ENCODE measurements around the gene CA5B. TPM values are rescaled to one million over a fixed set of nuclear protein-coding genes. Genes with fewer than 3 reads are reported as not detected.
"Not testable (repeated sequence)": the region's sequence is repeated elsewhere in the genome, so short reads cannot be mapped to it uniquely, and the experiment has no call there.

CA5B gene
- total RNA-seq, 4 donors from 2014 or later = 1.1 to 69.3 (median 4.7) TPM

GRCh38 chrX:15719324-15719968 is 18.6 kb upstream of the CA5B start:
- H3K36me3 ChIP-seq = no peaks in the 10 kb centered on the region
- no peak for TF ChIP-seq POLR2A (IDR thresholded peaks at IDR 0.05)
- TF ChIP-seq EP300 (IDR thresholded peaks at IDR 0.05; ENCODE audit: low read depth) = no peak
- no peak for TF ChIP-seq CTCF (IDR thresholded peaks at IDR 0.05)
- TF ChIP-seq POLR2AphosphoS5 (IDR thresholded peaks at IDR 0.05) = no peak
- no peak overlapping the region for H3K4me3 ChIP-seq
- no peak overlapping the region for H3K27ac ChIP-seq
- no peaks in the 10 kb centered on the region for H3K27me3 ChIP-seq
- intact Hi-C loops (cut with DNase I; ENCODE audit: low total_unique reads) = no loop called here
- no peak for DNase-seq
- no peaks in the 10 kb centered on the region for H3K4me1 ChIP-seq
- H3K9me3 ChIP-seq = no peaks in the 10 kb centered on the region
- in situ Hi-C loops (cut with MboI; ENCODE audit: low pct_ligation_motif_present in 1 of 4, low pct_unique_long_range_greater_than_20kb in 1 of 4, low sequenced_read_pairs in 3 of 4) = no loop called here
- WGBS, 2 donors (ENCODE audit: low coverage in 1 of 2) = 80 to 86% methylated on average over 2 to 4 of the region's 4 CpGs

DNA sequence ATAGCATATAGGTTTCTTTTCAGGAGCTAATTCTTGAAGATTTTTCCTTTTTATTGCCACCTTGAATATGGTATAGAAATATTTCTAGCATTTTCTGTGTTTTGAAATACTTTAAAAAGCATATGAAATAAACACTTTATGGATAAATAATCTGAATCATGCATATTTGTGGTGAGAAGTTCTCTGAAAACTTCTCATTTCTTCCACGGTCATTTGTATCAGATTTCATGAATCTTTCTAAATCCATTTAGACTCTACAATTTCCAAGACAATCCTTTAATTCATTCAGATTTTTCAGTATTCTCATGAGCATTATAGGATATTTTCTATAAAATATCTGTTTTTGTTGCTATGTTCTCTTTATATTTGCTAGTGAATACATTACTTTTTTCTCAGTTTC is 16.2 kb upstream of the CA5B start:
- Histone ChIP-seq H3K27ac (no peak overlapping the region), H3K9me3 (no peaks in the 10 kb centered on the region), H3K27me3 (no peaks in the 10 kb centered on the region), H3K4me3 (no peak overlapping the region), H3K36me3 (no peaks in the 10 kb centered on the region), H3K4me1 (no peaks in the 10 kb centered on the region)
- intact Hi-C loops (cut with DNase I; ENCODE audit: low total_unique reads) (loop anchor here (5.0 kb wide), 1 partner anchor 1910 kb away; no protein-coding TSS in a partner anchor), in situ Hi-C loops (cut with MboI; ENCODE audit: low pct_ligation_motif_present in 1 of 4, low pct_unique_long_range_greater_than_20kb in 1 of 4, low sequenced_read_pairs in 3 of 4) (no loop called here)
- TF ChIP-seq EP300 (IDR thresholded peaks at IDR 0.05; ENCODE audit: low read depth) = no peak
- no peak for TF ChIP-seq CTCF (IDR thresholded peaks at IDR 0.05)
- TF ChIP-seq POLR2AphosphoS5 (IDR thresholded peaks at IDR 0.05) = no peak
- WGBS, 2 donors (ENCODE audit: low coverage in 1 of 2) = 32 to 83% methylated on average over 1 of the region's 1 CpG
- DNase-seq = no peak

DNA sequence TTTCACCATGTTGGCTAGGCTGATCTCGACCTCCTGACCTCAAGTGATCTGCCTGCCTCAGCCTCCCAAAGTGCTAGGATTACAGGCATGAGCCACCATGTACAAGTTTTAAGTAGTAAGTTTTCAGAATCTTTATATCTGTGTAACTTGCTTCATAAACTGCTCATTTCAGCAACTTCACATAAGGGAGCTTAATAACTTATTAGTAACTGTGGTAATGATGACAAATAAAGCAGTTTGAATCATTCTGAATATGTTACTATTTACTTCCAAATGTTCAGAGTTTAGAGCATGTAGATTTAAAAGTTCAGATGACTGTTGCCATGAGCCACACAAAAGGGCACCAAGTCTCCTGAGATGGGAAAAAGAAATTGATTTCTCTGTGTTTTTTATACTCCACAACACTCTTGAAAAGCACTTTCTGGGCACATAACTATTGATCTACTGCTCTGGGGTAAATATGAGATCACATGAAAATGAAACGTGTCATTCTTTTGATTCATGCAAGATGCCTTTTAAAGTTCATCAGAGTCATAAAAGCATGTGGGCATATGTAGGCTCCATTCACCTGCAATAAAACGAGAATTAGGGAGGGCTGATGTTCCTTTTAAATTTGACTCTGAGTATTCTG is 14.1 kb upstream of the CA5B start:
- H3K4me1 ChIP-seq = no peaks in the 10 kb centered on the region
- DNase-seq = no peak
- H3K27ac ChIP-seq = no peak overlapping the region
- H3K36me3 ChIP-seq = no peaks in the 10 kb centered on the region
- no peaks in the 10 kb centered on the region for H3K9me3 ChIP-seq
- WGBS, 2 donors (ENCODE audit: low coverage in 1 of 2) = 58 to 75% methylated on average over 2 to 3 of the region's 3 CpGs
- TF ChIP-seq CTCF (IDR thresholded peaks at IDR 0.05) (no peak), EP300 (IDR thresholded peaks at IDR 0.05; ENCODE audit: low read depth) (no peak), POLR2A (IDR thresholded peaks at IDR 0.05) (no peak), POLR2AphosphoS5 (IDR thresholded peaks at IDR 0.05) (no peak)
- H3K4me3 ChIP-seq = no peak overlapping the region
- in situ Hi-C loops (cut with MboI; ENCODE audit: low pct_ligation_motif_present in 1 of 4, low pct_unique_long_range_greater_than_20kb in 1 of 4, low sequenced_read_pairs in 3 of 4) = no loop called here
- no peaks in the 10 kb centered on the region for H3K27me3 ChIP-seq
- intact Hi-C loops (cut with DNase I; ENCODE audit: low total_unique reads) = loop anchor here (5.0 kb wide), 1 partner anchor 1912 kb away; no protein-coding TSS in a partner anchor

- TF ChIP-seq POLR2A (IDR thresholded peaks at IDR 0.05) (no peak), POLR2AphosphoS5 (IDR thresholded peaks at IDR 0.05) (no peak)
- intact Hi-C loops (cut with DNase I; ENCODE audit: low total_unique reads) = loop anchor here (5.0 kb wide), 1 partner anchor 1913 kb away; no protein-coding TSS in a partner anchor
- H3K36me3 ChIP-seq = no peaks in the 10 kb centered on the region
- no peaks in the 10 kb centered on the region for H3K27me3 ChIP-seq
- WGBS, 2 donors (ENCODE audit: low coverage in 1 of 2) = 96% methylated on average over 2 of the region's 2 CpGs; no CpG with 5 or more reads in 1 of the 2 donors
- no peak overlapping the region for H3K4me3 ChIP-seq
- no peak for DNase-seq
- in situ Hi-C loops (cut with MboI; ENCODE audit: low pct_ligation_motif_present in 1 of 4, low pct_unique_long_range_greater_than_20kb in 1 of 4, low sequenced_read_pairs in 3 of 4) = no loop called here
- no peaks in the 10 kb centered on the region for H3K9me3 ChIP-seq
- H3K4me1 ChIP-seq = no peaks in the 10 kb centered on the region
- no peak overlapping the region for H3K27ac ChIP-seq
Observed at GRCh38 chrX:15724911-15725310, 13.2 kb upstream of the CA5B start.

DNA sequence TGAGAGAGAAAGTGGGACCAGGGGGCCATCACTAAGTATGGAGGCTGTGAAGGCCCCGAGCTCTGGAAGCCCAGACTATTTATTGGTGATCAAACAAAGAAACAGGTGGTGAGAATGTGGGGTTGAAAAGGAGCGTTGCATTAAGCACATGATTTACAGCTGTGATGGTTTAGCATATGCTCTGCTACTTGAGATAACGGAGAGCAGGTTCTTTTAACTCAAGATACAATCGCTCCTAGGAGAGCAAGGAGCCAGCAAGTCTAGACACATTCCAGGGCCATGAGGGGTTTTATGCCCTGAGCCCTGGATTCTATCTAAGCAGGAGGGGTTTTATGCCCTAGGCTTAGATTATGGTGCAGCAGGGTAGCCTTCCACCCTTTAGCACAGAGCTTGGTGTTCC is 6.7 kb upstream of the CA5B start:
- intact Hi-C loops (cut with DNase I; ENCODE audit: low total_unique reads) = loop anchor here (10.0 kb wide), 1 partner anchor 47 kb away; no protein-coding TSS in a partner anchor
- WGBS, 2 donors (ENCODE audit: low coverage in 1 of 2) = 92% methylated on average over 4 of the region's 4 CpGs; no CpG with 5 or more reads in 1 of the 2 donors

More for the DNA sequence above, 6.7 kb upstream of the CA5B start:
- in situ Hi-C loops (cut with MboI; ENCODE audit: low pct_ligation_motif_present in 1 of 4, low pct_unique_long_range_greater_than_20kb in 1 of 4, low sequenced_read_pairs in 3 of 4); H3K27me3 ChIP-seq; H3K36me3 ChIP-seq; H3K9me3 ChIP-seq; H3K27ac ChIP-seq; H3K4me1 ChIP-seq; DNase-seq; H3K4me3 ChIP-seq: not testable (repeated sequence)
